Measurements from ENCODE around the gene STK24. TPM values are rescaled to one million over a fixed set of nuclear protein-coding genes. Genes with fewer than 3 reads are reported as not detected.

The STK24 gene
- total RNA-seq, 1 donor from 2014 or later, result 92.3 TPM

GRCh38 chr13:98397861-98398260, 179.0 kb downstream of the STK24 start:
- peaks cover 2% of the 10 kb centered on the region for H3K27me3 Mint-ChIP-seq (ENCODE audit: unreplicated experiment)

GRCh38 chr13:98397221-98397620, 179.7 kb downstream of the STK24 start:
- DNase-seq (ENCODE audit: low spot score), result no peak
- no peak for TF ChIP-seq CTCF (IDR thresholded peaks at IDR 0.05; ENCODE audit: unreplicated experiment)
- H3K9me3 Mint-ChIP-seq (ENCODE audit: unreplicated experiment), result no peaks in the 10 kb centered on the region
- H3K27me3 Mint-ChIP-seq (ENCODE audit: unreplicated experiment), result peaks cover 2% of the 10 kb centered on the region
- no peaks in the 10 kb centered on the region for H3K4me1 Mint-ChIP-seq (ENCODE audit: unreplicated experiment)
- no peak overlapping the region for H3K27ac Mint-ChIP-seq (ENCODE audit: unreplicated experiment)
- no peak overlapping the region for H3K4me3 Mint-ChIP-seq (ENCODE audit: unreplicated experiment)
- peaks cover 32% of the 10 kb centered on the region for H3K36me3 Mint-ChIP-seq (ENCODE audit: low read depth, unreplicated experiment)

More at GRCh38 chr13:98397861-98398260, 179.0 kb downstream of the STK24 start:
- Mint-ChIP-seq H3K27ac (ENCODE audit: unreplicated experiment) (no peak overlapping the region), H3K36me3 (ENCODE audit: low read depth, unreplicated experiment) (peaks cover 27% of the 10 kb centered on the region), H3K9me3 (ENCODE audit: unreplicated experiment) (no peaks in the 10 kb centered on the region), H3K4me3 (ENCODE audit: unreplicated experiment) (no peak overlapping the region), H3K4me1 (ENCODE audit: unreplicated experiment) (no peaks in the 10 kb centered on the region)
- DNase-seq (ENCODE audit: low spot score), result no peak
- no peak for TF ChIP-seq CTCF (IDR thresholded peaks at IDR 0.05; ENCODE audit: unreplicated experiment)

GRCh38 chr13:98396071-98396710, 180.7 kb downstream of the STK24 start:
- Mint-ChIP-seq H3K27me3 (ENCODE audit: unreplicated experiment) (peaks cover 2% of the 10 kb centered on the region), H3K9me3 (ENCODE audit: unreplicated experiment) (no peaks in the 10 kb centered on the region), H3K36me3 (ENCODE audit: low read depth, unreplicated experiment) (peaks cover 29% of the 10 kb centered on the region), H3K4me1 (ENCODE audit: unreplicated experiment) (no peaks in the 10 kb centered on the region), H3K4me3 (ENCODE audit: unreplicated experiment) (no peak overlapping the region), H3K27ac (ENCODE audit: unreplicated experiment) (no peak overlapping the region)
- TF ChIP-seq CTCF (IDR thresholded peaks at IDR 0.05; ENCODE audit: unreplicated experiment), result no peak
- no peak for DNase-seq (ENCODE audit: low spot score)

Other genes with a start within 250 kb of the STK24 start
- 0.10 TPM for gene SLC15A1, start 175.6 kb upstream of the STK24 start, total RNA-seq (ENCODE audit: unreplicated experiment)

All from endothelial cell (in vitro differentiated cells).